ENCODE measurements around the gene MR1.

The MR1 gene

DNA sequence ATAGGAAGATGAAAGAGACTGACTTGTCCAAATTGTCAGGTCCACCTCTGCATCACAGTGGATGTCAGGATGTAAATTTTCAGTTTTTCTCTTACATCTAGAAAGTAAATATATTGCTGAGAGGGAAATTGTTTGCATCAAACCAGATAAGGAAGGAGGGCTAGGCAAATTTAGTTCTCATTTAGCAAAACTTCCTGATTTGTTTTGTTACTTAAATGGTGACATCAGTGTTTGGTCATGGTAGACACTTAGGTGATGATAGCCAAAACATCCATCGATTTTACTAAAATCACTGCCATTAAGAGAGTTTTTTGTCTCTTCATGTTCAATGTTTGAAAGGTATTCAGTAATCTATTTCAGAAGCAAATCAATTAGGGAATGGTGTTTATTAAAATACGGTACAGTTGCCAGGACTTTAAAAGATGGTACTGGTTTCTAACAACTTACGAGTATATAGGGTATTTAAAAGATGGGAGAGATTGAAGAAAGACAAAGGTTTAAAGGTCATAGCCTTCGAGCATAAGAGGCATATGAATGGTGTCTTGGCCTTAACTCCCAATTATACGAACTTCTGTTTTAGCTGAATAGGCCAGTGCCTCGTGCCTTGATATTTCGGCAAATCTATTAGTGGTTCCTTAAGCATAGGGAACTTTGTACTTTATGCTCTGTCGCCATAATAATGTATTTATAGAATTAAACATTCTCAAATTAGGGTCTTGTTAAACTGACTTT is 57.7 kb downstream of the MR1 start:
- peak overlapping the region; percentile 84 for H3K4me3 ChIP-seq (replicated peaks; ENCODE audit: low read depth, low read length)
- no peak for DNase-seq (ENCODE audit: low read depth)
- TF ChIP-seq CTCF (IDR thresholded peaks at IDR 0.05; ENCODE audit: low read length, missing control alignments), result no peak

DNA sequence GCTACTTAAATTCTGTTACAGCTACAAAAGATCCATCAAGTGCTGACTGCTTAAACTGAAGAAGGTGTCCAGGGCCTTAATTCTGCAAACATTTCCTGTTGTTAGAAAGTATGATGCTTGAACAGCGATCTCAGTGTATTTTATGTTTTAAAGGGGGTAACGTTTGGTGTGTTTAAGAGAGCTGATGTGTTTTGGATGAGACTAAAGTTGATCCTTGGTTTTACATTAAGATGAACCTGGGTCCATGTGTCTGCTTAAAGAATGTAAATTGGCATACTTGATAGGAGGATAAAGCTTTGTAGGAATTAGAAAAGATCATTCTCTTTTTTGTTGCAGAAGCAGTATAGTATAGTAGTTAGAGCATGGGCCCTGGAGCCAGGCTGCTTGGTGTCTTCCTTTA is 58.3 kb downstream of the MR1 start:
- no peak for DNase-seq (ENCODE audit: low read depth)
- peak overlapping the region; percentile 84 for H3K4me3 ChIP-seq (replicated peaks; ENCODE audit: low read depth, low read length)
- no peak for TF ChIP-seq CTCF (IDR thresholded peaks at IDR 0.05; ENCODE audit: low read length, missing control alignments)

- DNase-seq (ENCODE audit: low read depth), result no peak
- no peak overlapping the region for H3K4me3 ChIP-seq (replicated peaks; ENCODE audit: low read depth, low read length)
- no peak for TF ChIP-seq CTCF (IDR thresholded peaks at IDR 0.05; ENCODE audit: low read length, missing control alignments)
These were observed 59.2 kb downstream of the MR1 start for GRCh38 chr1:181092883-181093458.

GRCh38 chr1:181094416-181095212 is 60.8 kb downstream of the MR1 start:
- DNase-seq (ENCODE audit: low read depth), result peak; percentile 94

DNA sequence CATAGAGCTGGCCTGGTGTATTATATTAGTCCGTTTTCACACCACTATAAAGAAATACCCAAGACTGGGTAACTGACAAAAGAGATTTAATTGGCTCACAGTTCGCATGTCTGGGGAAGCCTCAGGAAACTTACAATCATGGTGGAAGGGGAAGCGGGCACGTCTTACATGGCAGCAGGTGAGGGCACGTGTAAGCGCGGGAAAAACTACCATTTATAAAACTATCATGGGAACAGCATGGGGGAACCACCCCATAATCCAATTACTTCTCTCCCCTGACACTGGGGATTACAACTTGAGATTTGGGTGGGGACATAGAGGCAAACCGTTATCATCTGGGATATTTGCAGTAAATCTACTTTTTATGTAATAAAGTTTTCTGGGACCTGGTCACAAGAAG is 61.5 kb downstream of the MR1 start:
- no peak for DNase-seq (ENCODE audit: low read depth)
- no peak for TF ChIP-seq CTCF (IDR thresholded peaks at IDR 0.05; ENCODE audit: low read length, missing control alignments)
- no peak overlapping the region for H3K4me3 ChIP-seq (replicated peaks; ENCODE audit: low read depth, low read length)

More at GRCh38 chr1:181094416-181095212, 60.8 kb downstream of the MR1 start:
- TF ChIP-seq CTCF (IDR thresholded peaks at IDR 0.05; ENCODE audit: low read length, missing control alignments), result no peak
- no peak overlapping the region for H3K4me3 ChIP-seq (replicated peaks; ENCODE audit: low read depth, low read length)

DNA sequence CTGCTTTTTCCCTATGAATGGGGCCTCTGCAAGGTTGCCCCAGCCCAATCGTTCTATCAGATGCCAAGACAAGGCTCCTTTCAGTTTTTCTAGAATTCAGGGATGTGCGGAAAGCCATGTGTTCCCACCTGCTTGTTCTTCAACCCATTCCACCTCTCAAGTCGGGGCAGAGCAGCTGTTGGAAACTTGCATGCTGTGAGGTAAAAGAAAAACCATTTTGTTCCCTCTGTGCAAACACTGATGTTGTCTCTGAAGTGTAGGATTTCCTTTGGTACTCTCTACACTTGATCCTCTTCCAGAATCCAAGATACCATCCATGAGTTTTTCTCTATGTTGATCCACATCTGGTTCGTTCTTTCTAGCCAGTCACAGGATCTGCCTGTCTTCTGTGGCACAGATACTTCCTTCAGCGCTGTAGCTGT is 62.0 kb downstream of the MR1 start:
- DNase-seq (ENCODE audit: low read depth), result no peak
- TF ChIP-seq CTCF (IDR thresholded peaks at IDR 0.05; ENCODE audit: low read length, missing control alignments), result no peak
- no peak overlapping the region for H3K4me3 ChIP-seq (replicated peaks; ENCODE audit: low read depth, low read length)

All from fibroblast of pulmonary artery (primary cell).